Type B pancreatic cell (in vitro differentiated cells): ENCODE data around the gene AGAP6. TPM values are rescaled to one million over a fixed set of nuclear protein-coding genes. Genes with fewer than 3 reads are reported as not detected.
"Not testable (repeated sequence)": the region's sequence is repeated elsewhere in the genome, so short reads cannot be mapped to it uniquely, and the experiment has no call there.

Source experiments
- DNase-seq: peaks from one replicate; pipeline ENCODE4 v3.0.0; 2021; ENCODE audit warnings: mixed read lengths; ENCODE audit not compliant: unreplicated experiment; ENCODE audit errors: extremely low spot score
- H3K27ac Mint-ChIP-seq: 2 replicates; pipeline ENCODE4 v1.8.0; 2021; ENCODE audit warnings: mild to moderate bottlenecking, mixed read lengths
- H3K27me3 Mint-ChIP-seq: 2 replicates; pipeline ENCODE4 v1.8.0; 2021; ENCODE audit warnings: mixed read lengths
- H3K36me3 Mint-ChIP-seq: 2 replicates; pipeline ENCODE4 v1.8.0; 2021; ENCODE audit warnings: mixed read lengths
- H3K4me1 Mint-ChIP-seq: one replicate; pipeline ENCODE4 v1.8.0; 2021; ENCODE audit warnings: mixed read lengths; ENCODE audit not compliant: unreplicated experiment
- H3K4me3 Mint-ChIP-seq: 2 replicates; pipeline ENCODE4 v1.8.0; 2021; ENCODE audit warnings: mild to moderate bottlenecking, mixed read lengths
- H3K9me3 Mint-ChIP-seq: 2 replicates; pipeline ENCODE4 v1.8.0; 2021; ENCODE audit warnings: mixed read lengths
- total RNA-seq: library from RNA; stranded (reverse); gene quantifications from 2 replicates; pipeline ENCODE4 v1.2.1, GENCODE V29; 2021; ENCODE audit warnings: low replicate concordance

Gene AGAP6
- total RNA-seq, 1 donor from 2014 or later = 16.2 TPM

DNA sequence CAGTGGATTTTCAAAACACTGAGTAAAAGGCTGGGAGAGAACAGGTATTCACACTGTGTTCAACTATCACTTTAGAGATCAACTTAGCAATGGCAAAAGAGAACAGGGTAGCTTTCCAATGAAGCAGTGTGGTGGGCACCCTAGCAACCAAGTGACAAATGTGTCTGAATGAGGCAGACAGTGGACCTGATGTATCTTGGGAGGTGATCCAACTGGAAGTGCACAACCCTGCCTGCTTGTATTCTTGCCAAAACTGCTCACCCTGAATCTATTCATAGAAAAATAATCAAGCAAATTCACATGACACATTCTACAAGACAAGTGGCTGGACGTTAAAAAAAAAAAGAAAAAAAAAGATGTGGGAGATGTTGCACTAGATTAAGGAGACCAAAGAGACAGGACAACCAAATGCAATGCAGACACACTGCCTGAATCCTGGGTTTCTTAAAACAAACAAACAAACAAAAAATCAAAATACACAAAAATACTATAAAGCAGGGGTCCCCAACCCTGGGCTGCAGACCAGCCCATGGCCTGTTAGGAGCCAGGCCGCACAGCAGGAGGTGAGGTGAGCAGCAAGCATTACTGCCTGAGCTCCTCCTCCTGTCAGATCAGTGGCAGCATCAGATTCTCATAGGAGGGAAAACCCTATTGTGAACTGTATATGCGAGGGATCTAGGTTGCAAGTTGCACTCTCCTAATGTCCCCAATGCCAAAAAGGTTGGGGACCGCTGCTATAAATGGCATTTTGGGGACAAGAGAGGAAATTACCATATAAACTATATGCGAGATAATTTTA lies 67.5 kb downstream of the AGAP6 start:
- peaks cover 28% of the 10 kb centered on the region for H3K27me3 Mint-ChIP-seq
- not testable (repeated sequence) for H3K4me1 Mint-ChIP-seq, H3K4me3 Mint-ChIP-seq, H3K36me3 Mint-ChIP-seq, H3K27ac Mint-ChIP-seq, H3K9me3 Mint-ChIP-seq, DNase-seq

DNA sequence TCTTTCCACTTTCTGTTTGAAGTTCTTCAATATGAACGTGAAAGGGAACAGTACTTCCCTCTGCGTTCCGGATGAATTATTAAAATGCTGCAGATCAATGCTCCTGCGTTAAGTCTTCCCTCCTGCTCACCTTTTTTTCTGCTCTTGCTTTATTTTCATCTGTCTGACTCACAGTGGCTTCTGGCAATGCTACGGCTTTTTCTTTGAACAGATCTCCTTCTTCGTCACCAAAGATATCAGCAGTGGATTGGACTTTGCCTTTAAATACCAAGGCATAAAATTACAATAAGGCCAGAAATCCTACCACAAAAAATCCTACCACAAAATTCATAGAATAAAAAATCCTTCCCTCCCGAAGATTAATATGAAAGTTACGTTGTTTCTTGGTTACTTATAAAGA lies 68.4 kb downstream of the AGAP6 start:
- Mint-ChIP-seq H3K27ac (peak overlapping the region; percentile 60), H3K27me3 (peaks cover 34% of the 10 kb centered on the region)
- not testable (repeated sequence) for DNase-seq, H3K9me3 Mint-ChIP-seq, H3K4me3 Mint-ChIP-seq, H3K4me1 Mint-ChIP-seq, H3K36me3 Mint-ChIP-seq

DNA sequence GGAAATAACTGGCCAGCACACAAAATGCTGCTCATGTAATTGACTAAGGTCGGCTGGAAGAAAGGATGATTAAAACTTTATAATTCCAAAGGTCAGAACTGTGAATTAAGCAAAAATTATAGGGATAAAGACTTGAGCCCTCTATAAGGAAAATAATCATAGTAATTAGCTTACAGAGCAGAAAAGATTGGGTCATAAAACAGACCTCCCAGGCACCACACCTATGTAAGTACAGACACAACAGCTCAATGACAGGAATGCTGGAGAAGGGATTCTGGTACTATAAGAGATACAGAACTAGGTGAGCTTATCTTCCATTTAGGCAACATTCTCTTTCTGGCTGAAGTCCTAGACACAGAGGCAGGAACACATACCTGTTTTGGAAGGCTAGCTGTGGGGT lies 70.5 kb downstream of the AGAP6 start:
- not testable (repeated sequence) for H3K4me1 Mint-ChIP-seq, H3K9me3 Mint-ChIP-seq, H3K27ac Mint-ChIP-seq, H3K4me3 Mint-ChIP-seq, H3K36me3 Mint-ChIP-seq, DNase-seq
- H3K27me3 Mint-ChIP-seq = peaks cover 45% of the 10 kb centered on the region

DNA sequence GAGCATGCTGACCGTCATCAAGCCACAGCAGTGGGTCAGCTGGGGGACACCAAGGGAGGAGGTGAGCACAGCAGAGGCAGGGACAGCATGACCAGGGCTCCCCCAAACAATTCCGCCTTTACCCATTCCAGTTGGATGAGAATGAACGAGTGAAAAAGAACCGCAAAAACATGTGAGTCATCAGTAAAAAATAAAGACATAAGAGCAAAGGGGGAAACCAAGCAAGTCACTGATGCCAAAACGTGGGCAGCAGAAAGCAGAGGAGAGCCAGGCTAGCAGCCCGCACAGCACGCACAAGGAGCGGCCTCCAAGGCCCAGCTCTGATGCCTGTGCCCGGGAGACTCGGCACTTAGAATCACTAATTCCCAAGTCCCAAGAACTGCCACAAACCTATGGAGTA lies 71.7 kb downstream of the AGAP6 start:
- H3K36me3 Mint-ChIP-seq, H3K4me3 Mint-ChIP-seq, H3K4me1 Mint-ChIP-seq, H3K27ac Mint-ChIP-seq, DNase-seq, H3K9me3 Mint-ChIP-seq: not testable (repeated sequence)
- peaks cover 45% of the 10 kb centered on the region for H3K27me3 Mint-ChIP-seq

Other genes with a start within 250 kb of the AGAP6 start
- 12.3 and 15.6 TPM in 2 replicates for gene OGDHL, start 226.1 kb upstream of the AGAP6 start, total RNA-seq
- gene PARG, start 46.4 kb upstream of the AGAP6 start, total RNA-seq = 39.1 and 40.8 TPM in 2 replicates
- 16.2 and 19.7 TPM in 2 replicates for gene TIMM23B, start 46.4 kb upstream of the AGAP6 start, total RNA-seq
- 42.1 and 42.6 TPM in 2 replicates for gene WASHC2A, start 79.5 kb downstream of the AGAP6 start, total RNA-seq